ENCODE measurements around the gene SPDYE3.
"Not testable (repeated sequence)": the region's sequence is repeated elsewhere in the genome, so short reads cannot be mapped to it uniquely, and the experiment has no call there.

Gene SPDYE3

DNA sequence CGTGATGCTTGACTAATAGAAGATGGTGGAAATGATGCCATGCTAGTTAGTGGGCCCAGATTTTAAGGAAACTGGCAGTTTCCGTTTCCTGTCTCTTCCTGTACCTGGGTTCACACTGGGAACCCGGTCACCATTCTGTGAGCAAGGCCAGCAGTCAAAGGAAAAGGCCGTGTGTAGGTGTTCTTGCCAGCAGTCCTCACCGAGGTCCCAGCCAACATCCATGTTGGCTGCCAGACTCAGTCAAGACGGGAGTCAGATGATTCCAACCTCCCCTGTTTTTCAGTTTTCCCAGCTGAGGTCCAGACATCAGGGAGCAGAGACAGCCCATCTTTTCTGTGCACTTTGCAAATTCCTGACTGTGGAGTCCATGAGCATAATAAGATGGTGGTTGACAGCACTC is 35.3 kb downstream of the SPDYE3 start:
- Histone ChIP-seq H3K4me1 (peaks cover 4% of the 10 kb centered on the region), H3K4me2 (ENCODE audit: low read length) (no peak overlapping the region), H3K4me3 (ENCODE audit: low read depth, low read length) (no peak overlapping the region), H3K36me3 (ENCODE audit: control insufficient read depth, insufficient read depth, low read length) (no peaks in the 10 kb centered on the region), H2AFZ (no peak overlapping the region), H3K27ac (no peak overlapping the region), H3K9ac (no peak overlapping the region), H3K9me3 (ENCODE audit: control insufficient read depth, low read length) (no peaks in the 10 kb centered on the region), H3K79me2 (peaks cover 8% of the 10 kb centered on the region), H3K27me3 (ENCODE audit: control insufficient read depth, insufficient read depth, low read length) (no peaks in the 10 kb centered on the region)
- TF ChIP-seq, protein P1, sequence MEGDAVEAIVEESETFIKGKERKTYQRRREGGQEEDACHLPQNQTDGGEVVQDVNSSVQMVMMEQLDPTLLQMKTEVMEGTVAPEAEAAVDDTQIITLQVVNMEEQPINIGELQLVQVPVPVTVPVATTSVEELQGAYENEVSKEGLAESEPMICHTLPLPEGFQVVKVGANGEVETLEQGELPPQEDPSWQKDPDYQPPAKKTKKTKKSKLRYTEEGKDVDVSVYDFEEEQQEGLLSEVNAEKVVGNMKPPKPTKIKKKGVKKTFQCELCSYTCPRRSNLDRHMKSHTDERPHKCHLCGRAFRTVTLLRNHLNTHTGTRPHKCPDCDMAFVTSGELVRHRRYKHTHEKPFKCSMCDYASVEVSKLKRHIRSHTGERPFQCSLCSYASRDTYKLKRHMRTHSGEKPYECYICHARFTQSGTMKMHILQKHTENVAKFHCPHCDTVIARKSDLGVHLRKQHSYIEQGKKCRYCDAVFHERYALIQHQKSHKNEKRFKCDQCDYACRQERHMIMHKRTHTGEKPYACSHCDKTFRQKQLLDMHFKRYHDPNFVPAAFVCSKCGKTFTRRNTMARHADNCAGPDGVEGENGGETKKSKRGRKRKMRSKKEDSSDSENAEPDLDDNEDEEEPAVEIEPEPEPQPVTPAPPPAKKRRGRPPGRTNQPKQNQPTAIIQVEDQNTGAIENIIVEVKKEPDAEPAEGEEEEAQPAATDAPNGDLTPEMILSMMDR (IDR thresholded peaks at IDR 0.05): no peak

DNA sequence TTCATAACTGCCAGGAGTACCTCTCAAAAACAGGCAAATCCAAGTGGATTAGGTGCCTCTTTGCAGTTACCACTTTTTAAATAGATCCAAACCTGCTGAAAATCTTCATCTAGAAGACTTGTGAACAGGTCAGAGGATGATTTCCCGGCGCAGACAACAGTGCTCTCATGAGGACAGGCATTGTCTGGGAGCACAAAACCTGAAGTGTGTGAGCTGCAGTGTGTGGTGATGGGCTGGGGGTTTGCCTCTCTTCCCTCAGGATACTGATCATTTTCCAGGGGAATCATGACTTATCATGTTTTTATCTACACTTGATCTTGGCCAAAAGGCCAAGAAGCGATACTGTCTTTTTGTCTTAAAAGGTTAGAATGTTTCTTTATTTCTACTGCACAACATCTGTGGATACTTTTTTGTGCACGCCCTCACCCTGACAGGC is 36.6 kb downstream of the SPDYE3 start:
- H3K27me3 ChIP-seq (ENCODE audit: control insufficient read depth, insufficient read depth, low read length); H2AFZ ChIP-seq; H3K4me1 ChIP-seq; H3K27ac ChIP-seq; H3K4me3 ChIP-seq (ENCODE audit: low read depth, low read length); H3K36me3 ChIP-seq (ENCODE audit: control insufficient read depth, insufficient read depth, low read length); H3K9me3 ChIP-seq (ENCODE audit: control insufficient read depth, low read length); H3K4me2 ChIP-seq (ENCODE audit: low read length); H3K9ac ChIP-seq: not testable (repeated sequence)
- H3K79me2 ChIP-seq: peaks cover 11% of the 10 kb centered on the region

DNA sequence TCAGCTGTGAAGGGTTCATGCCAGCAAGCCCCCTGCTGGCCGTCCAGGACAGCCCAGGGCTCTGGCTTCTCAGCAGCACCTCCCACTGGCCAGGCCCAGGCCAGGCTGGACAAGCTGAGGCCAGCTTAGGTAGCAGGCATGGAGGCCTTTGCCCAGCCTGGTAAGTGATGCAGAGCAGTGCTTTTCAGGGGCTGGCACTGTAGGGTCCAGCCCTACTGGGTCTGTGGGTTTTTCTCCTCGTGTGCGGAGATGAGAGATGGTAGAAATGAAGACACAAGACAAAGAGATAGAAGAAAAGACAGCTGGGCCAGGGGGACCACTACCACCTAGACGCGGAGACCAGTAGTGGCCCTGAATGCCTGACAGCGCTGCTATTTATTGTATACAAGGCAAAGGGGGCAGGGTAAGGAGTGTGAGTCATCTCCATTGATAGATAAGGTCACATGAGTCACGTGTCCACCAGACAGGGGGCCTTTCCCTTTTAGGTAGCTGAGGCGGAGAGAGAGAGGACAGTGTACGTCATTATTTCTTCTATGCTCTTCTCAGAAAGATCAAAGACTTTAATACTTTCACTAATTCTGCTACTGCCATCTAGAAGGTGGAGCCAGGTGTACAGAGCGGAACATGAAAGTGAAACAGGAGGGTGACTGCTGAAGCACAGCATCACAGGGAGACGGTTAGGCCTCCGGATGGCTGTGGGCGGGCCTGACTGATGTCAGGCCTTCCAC is 37.2 kb downstream of the SPDYE3 start:
- not testable (repeated sequence) for H3K9me3 ChIP-seq (ENCODE audit: control insufficient read depth, low read length); H3K4me2 ChIP-seq (ENCODE audit: low read length); H3K36me3 ChIP-seq (ENCODE audit: control insufficient read depth, insufficient read depth, low read length); H3K4me3 ChIP-seq (ENCODE audit: low read depth, low read length); H3K4me1 ChIP-seq; H2AFZ ChIP-seq; H3K27me3 ChIP-seq (ENCODE audit: control insufficient read depth, insufficient read depth, low read length); H3K9ac ChIP-seq
- peak overlapping the region; percentile 60 for H3K27ac ChIP-seq
- peaks cover 11% of the 10 kb centered on the region for H3K79me2 ChIP-seq
- TF ChIP-seq, protein P1 (IDR thresholded peaks at IDR 0.05): peak; percentile 40

DNA sequence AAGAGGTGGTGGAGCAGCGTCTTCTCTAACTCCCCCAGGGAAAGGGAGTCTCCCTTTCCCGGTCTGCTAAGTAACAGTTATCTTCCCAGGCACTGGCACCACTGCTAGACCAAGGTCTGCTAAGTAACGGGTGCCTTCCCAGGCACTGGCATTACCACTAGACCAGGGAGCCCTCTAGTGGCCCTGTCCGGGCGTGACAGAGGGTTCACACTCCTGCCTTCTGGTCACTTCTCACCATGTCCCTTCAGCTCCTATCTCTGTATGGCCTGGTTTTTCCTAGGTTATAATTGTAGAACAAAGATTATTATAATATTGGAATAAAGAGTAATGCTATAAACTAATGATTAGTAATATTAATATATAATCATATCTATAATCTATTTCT is 37.8 kb downstream of the SPDYE3 start:
- peaks cover 11% of the 10 kb centered on the region for H3K79me2 ChIP-seq
- H3K27ac ChIP-seq; H3K36me3 ChIP-seq (ENCODE audit: control insufficient read depth, insufficient read depth, low read length); H2AFZ ChIP-seq; H3K9me3 ChIP-seq (ENCODE audit: control insufficient read depth, low read length); H3K4me2 ChIP-seq (ENCODE audit: low read length); H3K9ac ChIP-seq; H3K27me3 ChIP-seq (ENCODE audit: control insufficient read depth, insufficient read depth, low read length); H3K4me3 ChIP-seq (ENCODE audit: low read depth, low read length); H3K4me1 ChIP-seq: not testable (repeated sequence)

DNA sequence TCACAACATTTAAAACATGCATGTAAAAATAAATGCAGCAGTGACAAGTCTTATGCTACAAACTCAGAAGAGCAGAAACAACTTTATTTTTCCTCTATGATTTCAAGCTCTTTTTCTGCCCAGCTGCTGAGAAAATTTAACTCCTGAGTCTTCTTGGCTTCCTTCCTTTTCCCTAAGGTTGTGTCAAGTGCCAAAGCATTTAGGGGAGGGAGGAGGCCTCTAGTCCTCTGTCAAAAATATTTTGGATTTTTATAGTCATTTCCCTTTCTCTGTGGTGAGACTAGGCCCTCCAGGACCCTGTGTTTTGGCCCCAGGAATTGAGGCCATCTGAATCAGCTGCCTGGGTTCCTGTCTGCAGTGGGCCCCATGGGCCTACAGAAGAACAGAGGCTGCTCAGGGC is 39.4 kb downstream of the SPDYE3 start:
- peaks cover 13% of the 10 kb centered on the region for H3K79me2 ChIP-seq
- H2AFZ ChIP-seq: no peak overlapping the region
- no peaks in the 10 kb centered on the region for H3K27me3 ChIP-seq (ENCODE audit: control insufficient read depth, insufficient read depth, low read length)
- H3K9ac ChIP-seq: no peak overlapping the region
- no peak overlapping the region for H3K4me3 ChIP-seq (ENCODE audit: low read depth, low read length)
- no peaks in the 10 kb centered on the region for H3K36me3 ChIP-seq (ENCODE audit: control insufficient read depth, insufficient read depth, low read length)
- H3K9me3 ChIP-seq (ENCODE audit: control insufficient read depth, low read length): no peaks in the 10 kb centered on the region
- TF ChIP-seq, protein P1 (IDR thresholded peaks at IDR 0.05): no peak
- H3K4me1 ChIP-seq: peaks cover 4% of the 10 kb centered on the region
- no peak overlapping the region for H3K27ac ChIP-seq
- H3K4me2 ChIP-seq (ENCODE audit: low read length): no peak overlapping the region

DNA sequence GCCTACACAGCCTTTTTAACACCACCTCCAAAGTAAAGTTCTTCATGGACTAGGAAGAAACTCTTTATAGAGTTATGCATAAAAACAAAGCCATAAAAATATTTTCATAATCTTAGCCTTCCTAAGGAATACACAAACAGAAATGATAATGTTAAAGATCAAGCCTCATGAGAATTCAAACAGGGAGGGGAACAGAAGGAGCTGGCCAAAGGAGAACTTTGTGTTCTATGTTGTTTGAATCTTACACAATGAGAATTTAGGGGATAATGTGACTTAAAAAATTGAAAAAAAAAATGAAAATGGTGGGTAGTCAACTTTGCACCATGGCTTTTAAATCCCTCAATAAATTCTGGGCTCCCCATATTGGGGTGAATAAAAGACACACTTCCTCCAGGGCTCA is 41.3 kb downstream of the SPDYE3 start:
- Histone ChIP-seq H3K27ac (no peak overlapping the region), H3K4me3 (ENCODE audit: low read depth, low read length) (no peak overlapping the region), H3K36me3 (ENCODE audit: control insufficient read depth, insufficient read depth, low read length) (no peaks in the 10 kb centered on the region), H3K79me2 (peaks cover 10% of the 10 kb centered on the region), H3K4me2 (ENCODE audit: low read length) (no peak overlapping the region), H3K27me3 (ENCODE audit: control insufficient read depth, insufficient read depth, low read length) (no peaks in the 10 kb centered on the region), H3K9ac (no peak overlapping the region), H2AFZ (no peak overlapping the region), H3K4me1 (peaks cover 4% of the 10 kb centered on the region), H3K9me3 (ENCODE audit: control insufficient read depth, low read length) (no peaks in the 10 kb centered on the region)
- TF ChIP-seq, protein P1 (IDR thresholded peaks at IDR 0.05): no peak

Data from parathyroid adenoma (tissue), 2 donors.